H9 (cell line): ENCODE measurements around the gene HIRIP3. TPM values are rescaled to one million over a fixed set of nuclear protein-coding genes. Genes with fewer than 3 reads are reported as not detected.

Experiments
- DNase-seq: peaks from one replicate; pipeline ENCODE4 v3.0.0-alpha.2; 2017
- H2AFZ ChIP-seq: one replicate; pipeline ENCODE4 v1.6.1; 2013; ENCODE audit warnings: mild to moderate bottlenecking, low read length, control low read depth, moderate library complexity
- H2AK5ac ChIP-seq: 2 replicates; pipeline ENCODE4 v1.6.1; 2013; ENCODE audit warnings: low read length, control low read depth, mixed read lengths; ENCODE audit not compliant: insufficient read length
- H2BK120ac ChIP-seq: one replicate; pipeline ENCODE4 v1.6.1; 2013; ENCODE audit warnings: low read depth, mild to moderate bottlenecking, low read length, control low read depth, inconsistent platforms; ENCODE audit not compliant: poor library complexity, severe bottlenecking
- H2BK12ac ChIP-seq: 2 replicates; pipeline ENCODE4 v1.6.1; 2013; ENCODE audit warnings: low read length, control low read depth, mixed read lengths, low read depth; ENCODE audit not compliant: insufficient read length
- H2BK15ac ChIP-seq: 2 replicates; pipeline ENCODE4 v1.6.1; 2013; ENCODE audit warnings: low read depth, low read length, control low read depth
- H2BK20ac ChIP-seq: one replicate; pipeline ENCODE4 v1.6.1; 2013; ENCODE audit warnings: low read depth, mild to moderate bottlenecking, low read length, control low read depth, inconsistent platforms; ENCODE audit not compliant: poor library complexity, severe bottlenecking
- H2BK5ac ChIP-seq: 2 replicates; pipeline ENCODE4 v1.6.1; 2013; ENCODE audit warnings: low read length, control low read depth, mixed read lengths; ENCODE audit not compliant: insufficient read length
- H3K14ac ChIP-seq: 2 replicates; pipeline ENCODE4 v1.6.1; 2013; ENCODE audit warnings: low read length, control low read depth; ENCODE audit not compliant: insufficient read depth
- H3K18ac ChIP-seq: 2 replicates; pipeline ENCODE4 v1.6.1; 2013; ENCODE audit warnings: low read depth, mild to moderate bottlenecking, mixed read lengths, low read length, control low read depth; ENCODE audit not compliant: insufficient read length
- H3K23ac ChIP-seq: 2 replicates; pipeline ENCODE4 v1.6.1; 2013; ENCODE audit warnings: low read length, control low read depth, mixed read lengths, low read depth; ENCODE audit not compliant: insufficient read length
- H3K23me2 ChIP-seq: 2 replicates; pipeline ENCODE4 v1.6.1; 2013; ENCODE audit warnings: low read depth, mild to moderate bottlenecking, mixed read lengths, low read length, control low read depth; ENCODE audit not compliant: insufficient read length, poor library complexity, severe bottlenecking
- H3K27ac ChIP-seq: 2 replicates; pipeline ENCODE4 v1.5.1; 2013; ENCODE audit warnings: low read length, control low read depth, mixed read lengths, low read depth; ENCODE audit not compliant: insufficient read length
- H3K27me3 ChIP-seq: 2 replicates; pipeline ENCODE4 v1.6.1; 2013; ENCODE audit warnings: low read length, control low read depth, inconsistent platforms; ENCODE audit not compliant: insufficient read depth
- H3K4ac ChIP-seq: 2 replicates; pipeline ENCODE4 v1.6.1; 2013; ENCODE audit warnings: low read depth, mild to moderate bottlenecking, control low read depth, inconsistent platforms, low read length, moderate library complexity
- H3K4me1 ChIP-seq: 2 replicates; pipeline ENCODE4 v1.6.1; 2013; ENCODE audit warnings: low read length, control low read depth, inconsistent platforms; ENCODE audit not compliant: insufficient read depth
- H3K4me2 ChIP-seq: 2 replicates; pipeline ENCODE4 v1.6.1; 2013; ENCODE audit warnings: low read length, control low read depth, mixed read lengths; ENCODE audit not compliant: insufficient read length, insufficient read depth
- H3K56ac ChIP-seq: 2 replicates; pipeline ENCODE4 v1.6.1; 2013; ENCODE audit warnings: low read depth, mild to moderate bottlenecking, mixed read lengths, low read length, control low read depth; ENCODE audit not compliant: insufficient read length
- H3K79me1 ChIP-seq: 2 replicates; pipeline ENCODE4 v1.6.1; 2013; ENCODE audit warnings: low read depth, mild to moderate bottlenecking, moderate library complexity, low read length, control low read depth, inconsistent platforms; ENCODE audit not compliant: insufficient read depth, poor library complexity, severe bottlenecking
- H3K79me2 ChIP-seq: 2 replicates; pipeline ENCODE4 v1.6.1; 2013; ENCODE audit warnings: low read length, control low read depth, inconsistent platforms; ENCODE audit not compliant: insufficient read depth
- H3K9ac ChIP-seq: 2 replicates; pipeline ENCODE4 v1.6.1; 2013; ENCODE audit warnings: low read length, control low read depth, mixed read lengths; ENCODE audit not compliant: insufficient read length; ENCODE audit errors: extremely low read depth
- H3K9me3 ChIP-seq: one replicate; pipeline ENCODE4 v1.6.1; 2013; ENCODE audit warnings: low read depth, low read length, inconsistent platforms; ENCODE audit not compliant: control insufficient read depth
- H3T11ph ChIP-seq: one replicate; pipeline ENCODE4 v1.6.1; 2013; ENCODE audit warnings: mild to moderate bottlenecking, low read length, control low read depth, inconsistent platforms
- H4K20me1 ChIP-seq: one replicate; pipeline ENCODE4 v1.6.1; 2013; ENCODE audit not compliant: control insufficient read depth, insufficient read length, insufficient read depth
- H4K5ac ChIP-seq: 2 replicates; pipeline ENCODE4 v1.6.1; 2013; ENCODE audit warnings: low read depth, mild to moderate bottlenecking, mixed read lengths, low read length, control low read depth; ENCODE audit not compliant: insufficient read length
- H4K8ac ChIP-seq: replicated peaks from 2 replicates; pipeline ENCODE4 v1.6.1; 2013; ENCODE audit warnings: low read length, control low read depth, mixed read lengths, low read depth; ENCODE audit not compliant: insufficient read length
- H4K91ac ChIP-seq: 2 replicates; pipeline ENCODE4 v1.6.1; 2013; ENCODE audit warnings: low read depth, mild to moderate bottlenecking, moderate library complexity, mixed read lengths, low read length, control low read depth; ENCODE audit not compliant: insufficient read length
- H3K27ac Mint-ChIP-seq, 3 experiments: 2 replicates in 2 of 3; 3 replicates in 1 of 3; pipeline ENCODE4 v1.8.0; 2020 to 2021; ENCODE audit warnings: mixed read lengths in 3 of 3, mild to moderate bottlenecking in 1 of 3, moderate library complexity in 1 of 3
- H3K27me3 Mint-ChIP-seq: 2 replicates; pipeline ENCODE4 v1.8.0; 2021; ENCODE audit warnings: low read depth, mild to moderate bottlenecking, moderate library complexity, mixed read lengths
- H3K36me3 Mint-ChIP-seq, 3 experiments: 2 replicates in 2 of 3; 3 replicates in 1 of 3; pipeline ENCODE4 v1.8.0; 2020 to 2021; ENCODE audit warnings: low read depth in 3 of 3, mixed read lengths in 3 of 3; ENCODE audit not compliant: insufficient read depth in 1 of 3
- H3K4me1 Mint-ChIP-seq, 2 experiments: 2 replicates each; pipeline ENCODE4 v1.8.0; 2020; ENCODE audit warnings: mixed read lengths in 2 of 2
- H3K4me3 Mint-ChIP-seq, 2 experiments: 2 replicates in 1 of 2; 3 replicates in 1 of 2; pipeline ENCODE4 v1.8.0; 2020 to 2021; ENCODE audit warnings: mild to moderate bottlenecking in 2 of 2, mixed read lengths in 2 of 2, moderate library complexity in 1 of 2
- H3K9me3 Mint-ChIP-seq, 2 experiments: 2 replicates in 1 of 2; 3 replicates in 1 of 2; pipeline ENCODE4 v1.8.0; 2020; ENCODE audit warnings: mild to moderate bottlenecking in 2 of 2, mixed read lengths in 2 of 2, moderate library complexity in 1 of 2
- CTCF ChIP-seq: fragments of 200-600 bp; sonication (generic); conservative IDR thresholded peaks from 3 replicates; pipeline ENCODE4 v1.8.0; 2021; ENCODE audit warnings: antibody characterized with exemption, mild to moderate bottlenecking
- WGBS: extraction: QIAGEN DNeasy Blood & Tissue Kit; methylation state at CpG from one replicate; pipeline ENCODE4 v1.1.7; 2013; ENCODE audit warnings: missing lambda C conversion rate, low lambda C conversion rate, mixed read lengths; ENCODE audit not compliant: insufficient read length; ENCODE audit errors: extremely low coverage; 5-methylcytosine and 5-hydroxymethylcytosine counted together
- total RNA-seq: library from RNA; stranded (reverse); gene quantifications from 2 replicates; pipeline ENCODE4 v1.2.1, GENCODE V29; 2021

HIRIP3 gene
- total RNA-seq, 1 experiment from 2014 or later: 21.6 TPM

DNA sequence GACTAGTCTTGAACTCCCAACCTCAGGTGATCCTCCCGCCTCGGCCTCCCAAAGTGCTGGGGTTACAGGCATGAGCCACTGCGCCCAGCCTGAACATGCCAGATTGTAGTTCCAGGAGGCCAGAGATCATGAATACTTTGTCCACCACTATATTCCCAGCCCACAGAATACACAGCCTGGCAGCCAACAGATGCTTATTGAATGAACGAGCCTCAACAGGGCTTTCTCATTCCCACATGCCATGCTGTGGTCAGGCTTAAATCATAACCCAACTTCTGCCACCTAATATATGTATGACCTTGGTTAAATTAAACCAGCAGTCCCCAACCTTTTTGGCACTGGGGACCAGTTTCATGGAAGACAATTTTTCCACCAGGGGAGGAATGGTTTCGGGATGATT lies 36.7 kb downstream of the HIRIP3 start:
- H3K36me3 Mint-ChIP-seq: peaks cover 3 to 6% (median 6%) of the 10 kb centered on the region in 3 experiments; a peak in 5 of 7 replicates
- no CpG with 5 or more reads among the region's 5 CpGs for WGBS
- Histone ChIP-seq H3K56ac (no peak overlapping the region), H2BK5ac (no peak overlapping the region), H3K23ac (no peak overlapping the region), H3T11ph (no peak overlapping the region), H4K91ac (no peak overlapping the region), H4K20me1 (no peaks in the 10 kb centered on the region), H3K23me2 (peaks cover 9% of the 10 kb centered on the region), H3K9ac (no peak overlapping the region), H4K8ac (no peak overlapping the region), H2AFZ (no peak overlapping the region), H2BK15ac (no peak overlapping the region), H4K5ac (no peak overlapping the region), H3K18ac (no peak overlapping the region), H2BK120ac (no peak overlapping the region), H2BK20ac (no peak overlapping the region), H2BK12ac (no peak overlapping the region), H3K14ac (no peak overlapping the region), H3K27ac (no peak overlapping the region), H2AK5ac (no peak overlapping the region), H3K4me1 (no peaks in the 10 kb centered on the region; the same call in 1 of the 2 replicates), H3K4me2 (no peak overlapping the region), H3K4ac (no peak overlapping the region), H3K27me3 (no peaks in the 10 kb centered on the region), H3K79me2 (no peaks in the 10 kb centered on the region), H3K9me3 (no peaks in the 10 kb centered on the region), H3K79me1 (no peaks in the 10 kb centered on the region)
- no peak for DNase-seq
- TF ChIP-seq CTCF: no peak
- peaks cover 4% of the 10 kb centered on the region for H3K27me3 Mint-ChIP-seq
- H3K4me3 Mint-ChIP-seq: no peak overlapping the region
- no peak overlapping the region for H3K27ac Mint-ChIP-seq
- no peaks in the 10 kb centered on the region for H3K9me3 Mint-ChIP-seq
- H3K4me1 Mint-ChIP-seq: peaks cover 13 to 16% of the 10 kb centered on the region in 2 experiments
